ENCODE results near the gene OR10P1. TPM values are rescaled to one million over a fixed set of nuclear protein-coding genes. Genes with fewer than 3 reads are reported as not detected.

OR10P1 gene
- total RNA-seq, 3 donors from 2014 or later (not counting 1 experiment from before 2014, with no cell fraction given) = not detected

DNA sequence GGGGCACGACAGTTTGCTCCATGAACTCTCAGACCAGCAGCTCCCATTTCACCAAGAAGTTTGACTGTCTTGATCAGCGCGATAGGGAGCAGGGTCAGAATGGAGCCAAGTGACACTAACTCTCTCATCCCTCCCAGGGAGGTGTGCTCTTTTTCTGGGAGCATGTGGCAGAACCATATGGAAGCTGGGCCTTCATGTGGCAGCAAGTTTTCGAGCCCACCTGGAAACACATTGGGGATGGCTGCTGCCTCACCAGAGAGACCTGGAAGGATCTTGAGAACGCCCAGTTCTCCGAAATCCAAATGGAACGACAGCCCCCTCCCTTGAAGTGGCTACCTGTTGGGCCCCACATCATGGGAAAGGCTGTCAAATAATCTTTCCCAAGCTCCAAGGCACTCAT is 47.0 kb downstream of the OR10P1 start:
- DNase-seq = no peak
- H3K9me3 ChIP-seq (ENCODE audit: control insufficient read depth, insufficient read depth, low read length) = no peaks in the 10 kb centered on the region
- peaks cover 0 to 17% of the 10 kb centered on the region in 2 donors for H3K4me1 Mint-ChIP-seq
- no peak overlapping the region for H3K4me3 ChIP-seq (ENCODE audit: low read length)
- WGBS (ENCODE audit: insufficient coverage) = 94% methylated on average over 7 of the region's 7 CpGs
- no peak overlapping the region for H3K27ac Mint-ChIP-seq
- H3K27me3 ChIP-seq (ENCODE audit: control insufficient read depth, insufficient read depth, low read length) = peaks cover 3% of the 10 kb centered on the region
- H3K36me3 Mint-ChIP-seq = no peaks in the 10 kb centered on the region
- no peak overlapping the region for H3K27ac ChIP-seq (ENCODE audit: low read length)
- no peaks in the 10 kb centered on the region for H3K36me3 ChIP-seq (ENCODE audit: control insufficient read depth, insufficient read depth, low read length)
- peaks cover 22% of the 10 kb centered on the region for H3K4me1 ChIP-seq (ENCODE audit: control insufficient read depth, insufficient read depth, low read length)
- TF ChIP-seq, protein P1, sequence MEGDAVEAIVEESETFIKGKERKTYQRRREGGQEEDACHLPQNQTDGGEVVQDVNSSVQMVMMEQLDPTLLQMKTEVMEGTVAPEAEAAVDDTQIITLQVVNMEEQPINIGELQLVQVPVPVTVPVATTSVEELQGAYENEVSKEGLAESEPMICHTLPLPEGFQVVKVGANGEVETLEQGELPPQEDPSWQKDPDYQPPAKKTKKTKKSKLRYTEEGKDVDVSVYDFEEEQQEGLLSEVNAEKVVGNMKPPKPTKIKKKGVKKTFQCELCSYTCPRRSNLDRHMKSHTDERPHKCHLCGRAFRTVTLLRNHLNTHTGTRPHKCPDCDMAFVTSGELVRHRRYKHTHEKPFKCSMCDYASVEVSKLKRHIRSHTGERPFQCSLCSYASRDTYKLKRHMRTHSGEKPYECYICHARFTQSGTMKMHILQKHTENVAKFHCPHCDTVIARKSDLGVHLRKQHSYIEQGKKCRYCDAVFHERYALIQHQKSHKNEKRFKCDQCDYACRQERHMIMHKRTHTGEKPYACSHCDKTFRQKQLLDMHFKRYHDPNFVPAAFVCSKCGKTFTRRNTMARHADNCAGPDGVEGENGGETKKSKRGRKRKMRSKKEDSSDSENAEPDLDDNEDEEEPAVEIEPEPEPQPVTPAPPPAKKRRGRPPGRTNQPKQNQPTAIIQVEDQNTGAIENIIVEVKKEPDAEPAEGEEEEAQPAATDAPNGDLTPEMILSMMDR (IDR thresholded peaks at IDR 0.05) = no peak
- no peak for ATAC-seq
- H3K27me3 Mint-ChIP-seq (ENCODE audit: low read depth in 2 of 2) = peaks cover 21% of the 10 kb centered on the region in 2 donors
- intact Hi-C loops (cut with micrococcal nuclease) = no loop called here
- H3K4me3 Mint-ChIP-seq = no peak overlapping the region
- no peaks in the 10 kb centered on the region for H3K9me3 Mint-ChIP-seq

DNA sequence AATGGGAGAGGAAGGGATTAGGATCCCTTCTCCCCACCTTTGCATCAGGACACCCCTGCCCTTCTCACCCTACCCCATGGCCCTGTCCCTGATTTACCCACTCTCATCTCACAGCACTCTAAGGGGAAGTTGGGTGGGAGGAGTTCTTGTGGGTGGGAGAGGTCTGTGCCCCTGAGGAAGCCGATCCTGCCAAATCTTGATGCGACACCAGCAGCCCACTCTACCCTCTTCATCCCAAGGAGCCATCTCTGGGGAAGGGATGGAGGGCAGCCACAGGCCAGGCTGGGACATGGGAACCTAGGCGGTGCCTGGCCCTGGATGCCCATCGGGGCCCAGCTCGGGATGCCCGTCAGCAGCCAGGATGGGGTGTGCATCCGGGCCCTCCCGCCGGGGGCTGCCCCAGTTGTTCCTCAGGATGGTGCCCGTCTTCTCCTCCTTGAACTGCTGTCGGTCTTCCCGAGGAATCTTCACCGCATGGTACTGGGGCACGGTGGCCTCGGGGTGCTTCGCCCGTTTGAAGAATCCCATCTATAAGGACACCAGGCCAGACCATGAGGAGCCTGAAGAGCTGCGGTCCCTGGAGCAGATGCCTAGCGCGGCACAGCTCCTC is 48.2 kb downstream of the OR10P1 start:
- H3K27me3 ChIP-seq (ENCODE audit: control insufficient read depth, insufficient read depth, low read length) = peaks cover 3% of the 10 kb centered on the region
- no peak overlapping the region for H3K27ac ChIP-seq (ENCODE audit: low read length)
- peaks cover 0 to 17% of the 10 kb centered on the region in 2 donors for H3K4me1 Mint-ChIP-seq
- no peaks in the 10 kb centered on the region for H3K9me3 Mint-ChIP-seq
- TF ChIP-seq, protein P1 (IDR thresholded peaks at IDR 0.05) = no peak
- no peak overlapping the region for H3K27ac Mint-ChIP-seq
- ATAC-seq = no peak
- intact Hi-C loops (cut with micrococcal nuclease) = no loop called here
- no peaks in the 10 kb centered on the region for H3K36me3 Mint-ChIP-seq
- no peaks in the 10 kb centered on the region for H3K9me3 ChIP-seq (ENCODE audit: control insufficient read depth, insufficient read depth, low read length)
- H3K4me1 ChIP-seq (ENCODE audit: control insufficient read depth, insufficient read depth, low read length) = peaks cover 22% of the 10 kb centered on the region
- H3K27me3 Mint-ChIP-seq (ENCODE audit: low read depth in 2 of 2) = peaks cover 21% of the 10 kb centered on the region in 2 donors
- no peak overlapping the region for H3K4me3 ChIP-seq (ENCODE audit: low read length)
- H3K36me3 ChIP-seq (ENCODE audit: control insufficient read depth, insufficient read depth, low read length) = no peaks in the 10 kb centered on the region
- no peak for DNase-seq
- WGBS (ENCODE audit: insufficient coverage) = 93% methylated on average over 19 of the region's 20 CpGs
- H3K4me3 Mint-ChIP-seq = no peak overlapping the region

DNA sequence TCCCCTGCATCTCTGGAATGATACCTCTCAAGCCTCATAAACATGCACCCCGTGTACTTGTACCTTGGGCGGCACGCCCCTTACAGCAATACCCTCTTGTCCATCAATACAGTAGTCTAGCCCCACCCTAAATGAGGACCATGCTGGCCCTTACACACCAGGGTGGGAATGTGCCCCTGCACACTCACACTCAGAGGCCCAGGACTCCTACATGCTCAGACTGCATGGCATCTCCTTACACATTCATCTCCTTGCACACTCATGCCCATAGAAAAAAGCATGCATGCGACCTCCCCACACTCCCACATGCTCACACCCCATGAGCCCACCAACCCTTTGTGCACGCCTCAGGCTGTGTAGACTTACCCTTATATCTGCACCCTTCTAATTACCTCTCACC is 49.0 kb downstream of the OR10P1 start:
- Mint-ChIP-seq H3K27ac (no peak overlapping the region), H3K36me3 (no peaks in the 10 kb centered on the region), H3K27me3 (ENCODE audit: low read depth in 2 of 2) (peaks cover 21% of the 10 kb centered on the region in 2 donors), H3K9me3 (no peaks in the 10 kb centered on the region), H3K4me3 (no peak overlapping the region), H3K4me1 (peaks cover 0 to 17% of the 10 kb centered on the region in 2 donors)
- Histone ChIP-seq H3K27me3 (ENCODE audit: control insufficient read depth, insufficient read depth, low read length) (peaks cover 3% of the 10 kb centered on the region), H3K27ac (ENCODE audit: low read length) (no peak overlapping the region), H3K4me3 (ENCODE audit: low read length) (no peak overlapping the region), H3K4me1 (ENCODE audit: control insufficient read depth, insufficient read depth, low read length) (peaks cover 22% of the 10 kb centered on the region), H3K36me3 (ENCODE audit: control insufficient read depth, insufficient read depth, low read length) (no peaks in the 10 kb centered on the region), H3K9me3 (ENCODE audit: control insufficient read depth, insufficient read depth, low read length) (no peaks in the 10 kb centered on the region)
- 87% methylated on average over 5 of the region's 5 CpGs for WGBS (ENCODE audit: insufficient coverage)
- peak in 1 of 3 donors; percentile 2 for ATAC-seq
- no peak for DNase-seq
- intact Hi-C loops (cut with micrococcal nuclease) = no loop called here
- TF ChIP-seq, protein P1 (IDR thresholded peaks at IDR 0.05) = no peak

All from natural killer cell (primary cell).